Gastrocnemius medialis (tissue), 4 donors: Measurements from ENCODE around the gene STRN. TPM values are rescaled to one million over a fixed set of nuclear protein-coding genes. Genes with fewer than 3 reads are reported as not detected.
A peak's percentile ranks its signal among the peaks of the same experiment; 100 is the strongest.

ENCODE experiments used
- ATAC-seq, 2 donors: fragments of 150-250 bp; one replicate each; pipeline ENCODE4 v1.9.1; 2016
- DNase-seq, 2 donors: peaks; one replicate each; pipeline ENCODE4 v3.0.0-alpha.2; 2019
- H3K27ac ChIP-seq, 4 donors: fragments of 200-600 bp; sonication (generic); 1 replicate in 1 of 4; 2 replicates in 3 of 4; pipeline ENCODE4 v1.5.1; 2016 to 2018; ENCODE audit warnings: mild to moderate bottlenecking in 2 of 4, moderate library complexity in 1 of 4
- H3K27me3 ChIP-seq, 3 donors: fragments of 200-600 bp; sonication (generic) in 2 of 3; 1 replicate in 1 of 3; 2 replicates in 2 of 3; pipeline versions ENCODE4 v1.5.1 to v1.6.0; 2016 to 2019; ENCODE audit warnings: mild to moderate bottlenecking in 1 of 3, moderate library complexity in 1 of 3
- H3K36me3 ChIP-seq, 2 donors: fragments of 200-600 bp; sonication (generic) in 1 of 2; one replicate each; pipeline ENCODE4 v1.5.1; 2017 to 2018
- H3K4me1 ChIP-seq, 2 donors: fragments of 200-600 bp; sonication (generic) in 1 of 2; one replicate each; pipeline ENCODE4 v1.5.1; 2016 to 2017; ENCODE audit warnings: mild to moderate bottlenecking in 2 of 2
- H3K4me3 ChIP-seq, 4 donors: fragments of 200-600 bp; sonication (generic) in 3 of 4; 1 replicate in 1 of 4; 2 replicates in 3 of 4; pipeline ENCODE4 v1.5.1; 2016 to 2019; ENCODE audit warnings: mild to moderate bottlenecking in 2 of 4
- H3K9me3 ChIP-seq, 3 donors: fragments of 200-600 bp; sonication (generic) in 2 of 3; 1 replicate in 1 of 3; 2 replicates in 2 of 3; pipeline ENCODE4 v1.5.1; 2016 to 2019
- POLR2A ChIP-seq, 2 donors: fragments of 450-650 bp; IDR thresholded peaks; one replicate each; pipeline ENCODE4 v1.6.1; 2017; ENCODE audit warnings: antibody characterized with exemption in 2 of 2, mild to moderate bottlenecking in 2 of 2, moderate library complexity in 2 of 2
- in situ Hi-C, 4 donors: fragments of 200-750 bp; cut with MboI; loops; one replicate each; pipeline versions ENCODE4 v1.15.0 to v1.8.0; 2017; ENCODE audit warnings: low sequenced_read_pairs in 4 of 4
- intact Hi-C: fragments of 100-400 bp; cut with DNase I; formaldehyde crosslinking; loops from one replicate; pipeline ENCODE4 v1.15.1; 2023; ENCODE audit warnings: low total_unique reads
- total RNA-seq, 4 donors: library from RNA; depleted of rRNA; stranded (reverse); fragments of >200 nt; gene quantifications; one replicate each; pipeline versions ENCODE4 v1.1.0 to v1.2.3, GENCODE V29; 2016
- TF ChIP-seq, protein P1 (sequence below), 5 experiments: fragments of 450-650 bp in 3 of 5; fragments of 200-600 bp in 2 of 5; sonication (generic) in 2 of 5; IDR thresholded peaks in 4 of 5; conservative IDR thresholded peaks in 1 of 5; 1 replicate in 4 of 5; 2 replicates in 1 of 5; pipeline ENCODE4 v1.5.1; 2016 to 2019; ENCODE audit warnings: antibody characterized with exemption in 5 of 5, mild to moderate bottlenecking in 3 of 5, moderate library complexity in 3 of 5

Gene STRN, protein sequence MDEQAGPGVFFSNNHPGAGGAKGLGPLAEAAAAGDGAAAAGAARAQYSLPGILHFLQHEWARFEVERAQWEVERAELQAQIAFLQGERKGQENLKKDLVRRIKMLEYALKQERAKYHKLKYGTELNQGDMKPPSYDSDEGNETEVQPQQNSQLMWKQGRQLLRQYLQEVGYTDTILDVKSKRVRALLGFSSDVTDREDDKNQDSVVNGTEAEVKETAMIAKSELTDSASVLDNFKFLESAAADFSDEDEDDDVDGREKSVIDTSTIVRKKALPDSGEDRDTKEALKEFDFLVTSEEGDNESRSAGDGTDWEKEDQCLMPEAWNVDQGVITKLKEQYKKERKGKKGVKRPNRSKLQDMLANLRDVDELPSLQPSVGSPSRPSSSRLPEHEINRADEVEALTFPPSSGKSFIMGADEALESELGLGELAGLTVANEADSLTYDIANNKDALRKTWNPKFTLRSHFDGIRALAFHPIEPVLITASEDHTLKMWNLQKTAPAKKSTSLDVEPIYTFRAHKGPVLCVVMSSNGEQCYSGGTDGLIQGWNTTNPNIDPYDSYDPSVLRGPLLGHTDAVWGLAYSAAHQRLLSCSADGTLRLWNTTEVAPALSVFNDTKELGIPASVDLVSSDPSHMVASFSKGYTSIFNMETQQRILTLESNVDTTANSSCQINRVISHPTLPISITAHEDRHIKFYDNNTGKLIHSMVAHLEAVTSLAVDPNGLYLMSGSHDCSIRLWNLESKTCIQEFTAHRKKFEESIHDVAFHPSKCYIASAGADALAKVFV
- 10 to 100 TPM; 21.3 to 52.0 (median 38.5) TPM for total RNA-seq

DNA sequence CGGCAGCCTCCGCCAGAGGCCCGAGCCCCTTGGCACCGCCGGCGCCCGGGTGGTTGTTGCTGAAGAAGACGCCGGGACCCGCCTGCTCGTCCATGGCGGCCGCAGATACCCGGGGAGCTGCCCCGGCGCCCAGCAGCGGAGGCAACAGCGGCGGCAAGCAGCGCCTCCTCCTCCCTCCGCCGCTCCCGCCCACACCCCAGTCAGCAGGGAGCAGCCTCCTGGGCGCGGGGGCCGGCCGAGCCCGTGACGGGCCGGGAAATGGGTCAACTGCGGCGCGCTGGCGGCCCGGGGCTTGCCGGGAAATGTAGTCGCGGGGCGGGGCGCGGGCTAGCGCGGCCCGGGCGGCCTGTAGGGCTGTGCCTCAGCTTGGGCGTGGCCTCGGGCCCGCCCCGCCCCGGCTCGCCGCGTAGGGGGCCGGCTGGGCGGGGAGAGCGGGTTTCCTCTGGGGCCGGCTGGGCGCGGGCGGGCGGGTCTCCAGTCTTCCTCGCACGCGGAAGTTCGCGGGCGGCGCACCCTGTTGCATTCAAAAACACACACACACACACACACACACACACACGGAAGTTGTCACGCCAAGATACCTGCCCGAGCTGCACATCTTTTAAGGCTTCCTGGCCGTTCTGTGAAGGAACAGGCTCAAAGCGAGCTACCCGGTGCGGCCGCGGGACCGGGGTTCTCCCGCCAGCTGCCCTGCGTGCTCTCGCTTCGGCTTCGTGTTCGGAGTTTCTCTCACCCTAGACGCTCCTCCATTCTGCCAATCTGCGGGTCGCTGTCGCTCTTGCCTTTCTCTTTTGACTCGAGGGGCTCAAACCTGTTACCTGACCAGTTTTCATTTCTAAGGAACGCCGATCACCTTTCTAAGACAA, at the start of gene STRN:
STRN (minus strand) TSS at position 167 of the 866 bp plus-strand sequence; CDS start at position 94, 73 bp downstream.
- H3K4me1 ChIP-seq, result peaks cover 28% of the 10 kb centered on the region in 2 donors
- intact Hi-C loops (loop anchor here (1.0 to 5.0 kb wide), 4 partner anchors 118 to 614 kb away; partner anchors contain the start of genes CEBPZ, GPATCH11, HEATR5B and NDUFAF7), in situ Hi-C loops (no loop called here)
- TF ChIP-seq, protein P1, sequence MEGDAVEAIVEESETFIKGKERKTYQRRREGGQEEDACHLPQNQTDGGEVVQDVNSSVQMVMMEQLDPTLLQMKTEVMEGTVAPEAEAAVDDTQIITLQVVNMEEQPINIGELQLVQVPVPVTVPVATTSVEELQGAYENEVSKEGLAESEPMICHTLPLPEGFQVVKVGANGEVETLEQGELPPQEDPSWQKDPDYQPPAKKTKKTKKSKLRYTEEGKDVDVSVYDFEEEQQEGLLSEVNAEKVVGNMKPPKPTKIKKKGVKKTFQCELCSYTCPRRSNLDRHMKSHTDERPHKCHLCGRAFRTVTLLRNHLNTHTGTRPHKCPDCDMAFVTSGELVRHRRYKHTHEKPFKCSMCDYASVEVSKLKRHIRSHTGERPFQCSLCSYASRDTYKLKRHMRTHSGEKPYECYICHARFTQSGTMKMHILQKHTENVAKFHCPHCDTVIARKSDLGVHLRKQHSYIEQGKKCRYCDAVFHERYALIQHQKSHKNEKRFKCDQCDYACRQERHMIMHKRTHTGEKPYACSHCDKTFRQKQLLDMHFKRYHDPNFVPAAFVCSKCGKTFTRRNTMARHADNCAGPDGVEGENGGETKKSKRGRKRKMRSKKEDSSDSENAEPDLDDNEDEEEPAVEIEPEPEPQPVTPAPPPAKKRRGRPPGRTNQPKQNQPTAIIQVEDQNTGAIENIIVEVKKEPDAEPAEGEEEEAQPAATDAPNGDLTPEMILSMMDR (IDR thresholded peaks at IDR 0.05 in 4 of 5, conservative IDR thresholded peaks at IDR 0.05 in 1 of 5), result peak in 1 of 5 experiments; percentile 32
- peak; percentile 94 to 98 for TF ChIP-seq POLR2A (IDR thresholded peaks at IDR 0.05)
- H3K4me3 ChIP-seq, result peak within 1 kb of the TSS; percentile 70 to 97 (median 88)
- ATAC-seq (peak; percentile 88 to 91), DNase-seq (peak; percentile 90 to 96)
- no peaks in the 10 kb centered on the region for H3K27me3 ChIP-seq
- H3K36me3 ChIP-seq, result no peaks in the 10 kb centered on the region
- H3K27ac ChIP-seq, result peak within 1 kb of the TSS; percentile 81 to 97 (median 90)
- no peaks in the 10 kb centered on the region for H3K9me3 ChIP-seq

DNA sequence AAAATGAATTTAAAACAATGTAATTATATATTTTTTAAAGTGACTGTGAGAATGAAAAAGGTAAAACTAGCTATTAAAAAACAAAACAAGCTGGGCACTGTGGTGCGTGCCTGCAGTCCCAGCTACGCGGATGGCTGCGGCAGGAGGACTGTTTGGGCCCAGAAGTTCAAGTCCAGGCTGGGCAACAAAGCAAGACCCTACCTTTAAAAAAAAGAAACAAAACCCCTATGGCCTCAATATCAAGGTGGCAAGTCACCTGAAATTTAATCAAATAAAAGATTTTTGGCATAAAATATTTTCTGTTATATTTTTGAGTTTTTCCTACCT, 46.9 kb upstream of the STRN start:
- ATAC-seq (no peak), DNase-seq (no peak)
- no peak overlapping the region for H3K4me3 ChIP-seq
- H3K9me3 ChIP-seq, result no peaks in the 10 kb centered on the region
- H3K27ac ChIP-seq, result no peak overlapping the region
- TF ChIP-seq, protein P1 (IDR thresholded peaks at IDR 0.05 in 4 of 5, conservative IDR thresholded peaks at IDR 0.05 in 1 of 5), result no peak
- TF ChIP-seq POLR2A (IDR thresholded peaks at IDR 0.05), result no peak
- in situ Hi-C loops, result no loop called here
- H3K36me3 ChIP-seq, result peaks cover 0 to 71% of the 10 kb centered on the region in 2 donors
- intact Hi-C loops, result no loop called here
- H3K4me1 ChIP-seq, result no peaks in the 10 kb centered on the region
- H3K27me3 ChIP-seq, result no peaks in the 10 kb centered on the region

DNA sequence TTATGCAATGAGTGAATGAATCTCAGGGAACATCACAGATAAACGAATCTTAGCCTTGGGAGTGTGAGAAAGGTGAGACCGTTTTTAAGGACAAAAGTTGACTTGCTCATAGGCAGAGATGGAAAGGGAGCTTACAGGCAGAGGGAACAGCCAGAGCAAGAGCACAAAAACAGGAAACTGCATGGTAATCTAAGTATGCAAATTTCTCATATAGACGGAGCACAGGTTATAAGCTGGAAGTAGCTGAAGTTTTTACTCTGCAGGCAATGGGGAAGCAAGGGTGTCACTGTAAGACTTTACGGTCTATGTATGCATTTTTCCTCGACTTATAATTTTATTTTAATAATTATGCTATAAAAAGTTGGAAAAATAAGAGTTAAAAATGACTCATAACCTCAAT, 44.8 kb upstream of the STRN start:
- Histone ChIP-seq H3K27ac (no peak overlapping the region), H3K4me1 (no peaks in the 10 kb centered on the region), H3K27me3 (no peaks in the 10 kb centered on the region), H3K36me3 (peaks cover 0 to 74% of the 10 kb centered on the region in 2 donors), H3K9me3 (no peaks in the 10 kb centered on the region), H3K4me3 (no peak overlapping the region)
- ATAC-seq, result no peak
- no peak for DNase-seq
- TF ChIP-seq, protein P1 (IDR thresholded peaks at IDR 0.05 in 4 of 5, conservative IDR thresholded peaks at IDR 0.05 in 1 of 5), result no peak
- TF ChIP-seq POLR2A (IDR thresholded peaks at IDR 0.05), result no peak
- in situ Hi-C loops, result no loop called here
- intact Hi-C loops, result no loop called here

DNA sequence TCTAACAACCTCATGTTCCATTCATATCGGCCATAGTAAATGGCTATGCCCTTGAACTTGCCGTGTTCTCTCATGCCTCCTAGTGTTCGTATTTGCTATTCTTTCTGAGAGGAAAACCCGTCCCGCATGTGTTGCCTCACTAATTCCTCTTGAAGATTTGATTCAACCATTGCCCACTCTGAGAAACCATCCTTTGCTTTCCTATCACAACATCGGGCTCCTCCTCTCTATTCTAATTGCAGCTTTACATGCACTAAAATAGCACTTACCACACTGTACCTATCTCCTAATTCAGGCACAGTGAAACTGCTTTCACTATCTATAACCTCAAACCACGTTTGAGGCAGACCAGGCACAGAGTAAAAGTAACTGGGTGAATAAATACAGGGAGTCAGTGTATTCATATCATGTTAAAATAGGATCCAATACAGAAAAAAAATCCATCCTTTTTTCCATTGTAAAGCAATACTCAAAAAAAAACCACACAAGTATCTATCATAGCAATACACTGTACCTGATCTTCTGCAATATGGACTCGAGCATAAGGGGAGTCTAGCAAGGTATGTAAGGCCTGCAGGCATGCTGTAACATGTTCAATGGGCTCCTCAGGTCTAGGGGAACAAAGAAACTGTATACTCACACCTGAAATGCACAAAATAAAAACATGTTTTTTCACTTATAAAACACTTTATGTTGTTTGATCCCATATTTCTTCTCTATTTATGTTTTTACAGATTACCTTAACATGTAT, 39.0 kb upstream of the STRN start:
- Histone ChIP-seq H3K36me3 (peaks cover 0 to 56% of the 10 kb centered on the region in 2 donors), H3K4me1 (no peaks in the 10 kb centered on the region), H3K27me3 (no peaks in the 10 kb centered on the region), H3K27ac (no peak overlapping the region), H3K9me3 (no peaks in the 10 kb centered on the region), H3K4me3 (no peak overlapping the region)
- in situ Hi-C loops, result no loop called here
- DNase-seq (no peak), ATAC-seq (no peak)
- no peak for TF ChIP-seq POLR2A (IDR thresholded peaks at IDR 0.05)
- TF ChIP-seq, protein P1 (IDR thresholded peaks at IDR 0.05 in 4 of 5, conservative IDR thresholded peaks at IDR 0.05 in 1 of 5), result no peak
- intact Hi-C loops, result loop anchor here (10.0 kb wide), 1 partner anchor 220 kb away; no protein-coding TSS in a partner anchor
